NB4 (cell line): Measurements from ENCODE around the gene IFNB1.

ENCODE experiments used
- DNase-seq: peaks from one replicate; pipeline ENCODE4 v3.0.0; 2010; ENCODE audit warnings: low read depth
- H3K4me3 ChIP-seq: one replicate; pipeline ENCODE4 v1.5.1; 2011; ENCODE audit warnings: mild to moderate bottlenecking, low read depth, low read length, moderate library complexity
- MAX ChIP-seq: IDR thresholded peaks from 2 replicates; pipeline ENCODE4 v1.6.1; 2011; ENCODE audit warnings: low read depth, low read length
- MYC ChIP-seq: IDR thresholded peaks from 2 replicates; pipeline ENCODE4 v1.6.1; 2011; ENCODE audit warnings: low read depth, low read length
- POLR2A ChIP-seq: IDR thresholded peaks from 2 replicates; pipeline ENCODE4 v1.6.1; 2011; ENCODE audit warnings: mild to moderate bottlenecking; ENCODE audit not compliant: insufficient read length; ENCODE audit errors: extremely low read depth
- TF ChIP-seq, protein P1 (sequence below): IDR thresholded peaks from one replicate; pipeline ENCODE4 v1.5.1; 2012; ENCODE audit warnings: low read depth, low read length

Gene IFNB1

GRCh38 chr9:21110708-21111576 is 33.2 kb upstream of the IFNB1 start:
- H3K4me3 ChIP-seq: no peak overlapping the region
- DNase-seq: peak; percentile 92
- TF ChIP-seq POLR2A (no peak), MAX (no peak), MYC (no peak)
- TF ChIP-seq, protein P1, sequence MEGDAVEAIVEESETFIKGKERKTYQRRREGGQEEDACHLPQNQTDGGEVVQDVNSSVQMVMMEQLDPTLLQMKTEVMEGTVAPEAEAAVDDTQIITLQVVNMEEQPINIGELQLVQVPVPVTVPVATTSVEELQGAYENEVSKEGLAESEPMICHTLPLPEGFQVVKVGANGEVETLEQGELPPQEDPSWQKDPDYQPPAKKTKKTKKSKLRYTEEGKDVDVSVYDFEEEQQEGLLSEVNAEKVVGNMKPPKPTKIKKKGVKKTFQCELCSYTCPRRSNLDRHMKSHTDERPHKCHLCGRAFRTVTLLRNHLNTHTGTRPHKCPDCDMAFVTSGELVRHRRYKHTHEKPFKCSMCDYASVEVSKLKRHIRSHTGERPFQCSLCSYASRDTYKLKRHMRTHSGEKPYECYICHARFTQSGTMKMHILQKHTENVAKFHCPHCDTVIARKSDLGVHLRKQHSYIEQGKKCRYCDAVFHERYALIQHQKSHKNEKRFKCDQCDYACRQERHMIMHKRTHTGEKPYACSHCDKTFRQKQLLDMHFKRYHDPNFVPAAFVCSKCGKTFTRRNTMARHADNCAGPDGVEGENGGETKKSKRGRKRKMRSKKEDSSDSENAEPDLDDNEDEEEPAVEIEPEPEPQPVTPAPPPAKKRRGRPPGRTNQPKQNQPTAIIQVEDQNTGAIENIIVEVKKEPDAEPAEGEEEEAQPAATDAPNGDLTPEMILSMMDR: peak; percentile 88

DNA sequence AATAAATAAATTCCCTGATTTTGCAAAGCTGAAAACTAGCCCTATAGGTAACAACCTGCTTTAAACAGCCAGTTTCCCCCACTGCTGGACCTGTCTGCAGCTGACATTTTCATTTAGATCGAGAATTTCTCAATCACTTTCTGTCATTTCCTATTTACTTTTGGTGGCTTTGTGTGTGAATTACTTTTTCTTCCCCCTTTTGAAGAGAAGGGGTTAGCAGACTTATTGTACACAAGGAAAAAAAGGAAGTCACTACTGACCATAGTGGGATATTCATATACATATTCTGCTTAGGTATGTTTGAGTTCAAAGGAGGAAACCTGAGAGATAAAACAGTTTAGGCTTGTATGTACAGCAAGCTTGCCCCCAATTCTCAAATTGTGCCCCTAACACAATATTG is 27.0 kb upstream of the IFNB1 start:
- peak; percentile 16; the same call in 1 of the 2 replicates for TF ChIP-seq MYC
- TF ChIP-seq, protein P1: no peak
- H3K4me3 ChIP-seq: no peak overlapping the region

DNA sequence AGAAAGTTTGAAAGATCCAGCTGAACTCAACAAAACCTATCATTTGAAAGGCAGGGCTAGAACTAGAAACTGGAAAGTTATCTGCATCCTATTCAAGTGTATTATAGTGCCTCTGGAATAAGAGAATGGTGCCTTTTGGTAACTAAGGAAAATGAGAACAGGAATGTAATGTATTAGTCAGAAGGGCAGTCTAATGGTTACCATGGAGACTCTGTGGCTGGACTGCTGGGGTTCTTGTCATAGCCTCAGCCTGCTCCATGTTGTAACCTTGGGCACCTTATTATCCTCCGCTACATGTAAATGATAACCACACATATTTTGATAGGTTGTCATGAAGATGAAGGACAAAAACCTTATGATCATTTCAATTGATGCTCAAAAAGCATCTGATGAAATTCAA is 24.6 kb upstream of the IFNB1 start:
- DNase-seq: no peak
- H3K4me3 ChIP-seq: no peak overlapping the region
- TF ChIP-seq, protein P1: no peak
- TF ChIP-seq MYC (no peak), POLR2A (no peak), MAX (no peak)

More for the DNA sequence above, 27.0 kb upstream of the IFNB1 start:
- DNase-seq: peak; percentile 89

DNA sequence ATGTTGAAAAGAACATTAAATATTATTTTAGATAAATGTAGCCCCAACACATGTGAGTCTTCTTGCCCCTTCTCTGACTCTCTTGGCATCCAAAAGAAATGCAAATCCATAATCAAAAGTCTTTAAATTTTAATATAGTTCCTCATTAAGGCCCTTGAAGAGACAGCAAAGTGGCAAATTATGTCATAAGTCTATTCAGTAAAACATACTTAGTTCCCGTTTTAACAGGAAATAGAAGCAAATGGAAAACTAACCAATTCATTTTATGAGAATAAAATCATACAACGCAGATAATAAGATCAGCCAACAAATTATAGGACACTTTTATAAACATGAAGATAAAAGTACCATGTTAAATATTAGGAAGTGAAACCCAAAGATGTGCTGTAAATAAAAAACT is 20.1 kb upstream of the IFNB1 start:
- peak; percentile 69 for DNase-seq
- TF ChIP-seq MAX (no peak), POLR2A (no peak), MYC (no peak)
- TF ChIP-seq, protein P1: no peak
- no peak overlapping the region for H3K4me3 ChIP-seq

- no peak for TF ChIP-seq MYC
- no peak for TF ChIP-seq POLR2A
- TF ChIP-seq MAX: no peak
- TF ChIP-seq, protein P1: no peak
- peak overlapping the region; percentile 49 for H3K4me3 ChIP-seq
- DNase-seq: peak; percentile 75
Measured at GRCh38 chr9:21096901-21097255, 19.1 kb upstream of the IFNB1 start.
